SHP77 treated with DMSO at 0.1 percent for 48 hours (cell line): ENCODE results near the gene UBASH3B.
"Not testable (repeated sequence)": the region's sequence is repeated elsewhere in the genome, so short reads cannot be mapped to it uniquely, and the experiment has no call there.

Experiments
- DNase-seq: peaks from one replicate; lab custom pipeline; 2025; lab: John Stamatoyannopoulos, UW

Gene UBASH3B, protein sequence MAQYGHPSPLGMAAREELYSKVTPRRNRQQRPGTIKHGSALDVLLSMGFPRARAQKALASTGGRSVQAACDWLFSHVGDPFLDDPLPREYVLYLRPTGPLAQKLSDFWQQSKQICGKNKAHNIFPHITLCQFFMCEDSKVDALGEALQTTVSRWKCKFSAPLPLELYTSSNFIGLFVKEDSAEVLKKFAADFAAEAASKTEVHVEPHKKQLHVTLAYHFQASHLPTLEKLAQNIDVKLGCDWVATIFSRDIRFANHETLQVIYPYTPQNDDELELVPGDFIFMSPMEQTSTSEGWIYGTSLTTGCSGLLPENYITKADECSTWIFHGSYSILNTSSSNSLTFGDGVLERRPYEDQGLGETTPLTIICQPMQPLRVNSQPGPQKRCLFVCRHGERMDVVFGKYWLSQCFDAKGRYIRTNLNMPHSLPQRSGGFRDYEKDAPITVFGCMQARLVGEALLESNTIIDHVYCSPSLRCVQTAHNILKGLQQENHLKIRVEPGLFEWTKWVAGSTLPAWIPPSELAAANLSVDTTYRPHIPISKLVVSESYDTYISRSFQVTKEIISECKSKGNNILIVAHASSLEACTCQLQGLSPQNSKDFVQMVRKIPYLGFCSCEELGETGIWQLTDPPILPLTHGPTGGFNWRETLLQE

DNA sequence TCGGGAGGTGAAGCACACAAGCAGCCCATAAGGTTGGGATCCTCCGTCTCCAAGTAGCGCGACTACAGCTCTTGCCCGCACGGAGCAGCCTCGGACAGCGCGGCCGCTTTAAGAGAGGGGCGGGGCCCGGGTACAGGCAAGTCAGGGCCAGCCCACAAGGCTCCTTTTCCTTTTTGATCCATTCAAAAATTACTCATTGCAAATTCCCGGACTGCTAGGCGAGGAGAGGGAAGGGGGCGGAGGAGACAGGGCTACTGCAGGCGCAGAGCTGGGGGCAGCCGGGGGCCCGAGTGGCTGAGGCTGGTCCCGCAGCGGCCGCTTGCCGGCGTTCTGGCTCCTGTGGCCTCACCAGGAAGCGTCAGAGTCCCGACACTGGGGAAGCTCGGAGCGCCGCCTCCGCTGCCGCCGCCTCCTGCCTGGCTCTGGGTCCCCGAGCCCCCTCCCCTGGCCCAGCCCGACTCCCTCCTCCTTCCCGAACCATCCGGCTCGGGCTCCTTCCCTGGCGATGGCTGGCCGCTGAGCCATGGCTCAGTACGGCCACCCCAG lies at the start of gene UBASH3B:
Gene UBASH3B (plus strand): TSS at position 196 of the 546 bp plus-strand sequence. CDS start 328 bp downstream, at position 524.
- no peak for DNase-seq

DNA sequence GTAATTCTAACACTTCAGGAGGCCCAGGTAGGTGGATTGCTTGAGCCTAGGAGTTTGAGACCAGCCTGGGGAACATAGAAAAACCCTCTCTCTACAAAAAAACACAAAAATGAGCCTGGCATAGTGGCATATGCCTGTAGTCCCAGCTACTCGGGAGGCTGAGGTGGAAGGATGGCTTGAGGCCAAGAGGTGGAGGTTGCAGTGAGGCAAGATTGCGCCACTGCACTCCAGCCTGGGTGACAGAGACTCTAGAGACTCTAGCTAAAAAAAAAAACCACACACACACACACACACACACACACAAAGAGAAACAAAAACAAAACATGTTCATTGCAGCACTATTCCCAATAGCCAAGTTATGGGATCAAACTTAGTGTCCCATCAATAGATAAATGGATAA lies 48.4 kb upstream of the UBASH3B start:
- DNase-seq = not testable (repeated sequence)

DNA sequence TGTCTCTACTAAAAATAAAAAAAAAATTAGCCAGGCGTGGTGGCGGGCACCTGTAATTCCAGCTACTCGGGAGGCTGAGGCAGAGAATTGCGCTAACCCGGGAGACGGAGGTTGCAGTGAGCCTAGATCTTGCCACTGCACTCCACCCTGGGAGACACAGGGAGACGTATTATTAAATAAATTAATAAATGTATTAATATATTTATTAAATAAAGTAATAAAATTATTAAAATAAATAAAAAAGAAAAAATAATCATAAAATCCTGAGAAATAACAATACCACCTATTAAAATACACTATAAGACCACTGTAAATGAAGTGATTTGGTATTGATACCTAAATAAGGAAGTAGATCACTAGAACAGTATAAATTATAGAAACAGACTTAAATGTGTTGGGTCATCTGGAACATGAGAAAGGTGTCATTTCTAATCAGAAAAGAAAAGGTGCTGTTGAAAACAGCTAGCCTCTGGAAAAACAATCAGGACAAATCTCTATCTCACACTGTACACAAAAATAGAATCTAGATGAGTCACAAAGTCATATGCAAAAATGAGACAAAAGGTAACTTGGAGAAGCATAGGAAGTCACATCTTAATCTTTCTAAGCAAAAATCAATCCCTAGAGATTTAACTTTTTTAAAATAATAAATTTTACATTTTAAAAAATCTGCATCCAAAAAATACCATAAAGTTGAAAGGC lies 43.2 kb upstream of the UBASH3B start:
- DNase-seq = no peak

DNA sequence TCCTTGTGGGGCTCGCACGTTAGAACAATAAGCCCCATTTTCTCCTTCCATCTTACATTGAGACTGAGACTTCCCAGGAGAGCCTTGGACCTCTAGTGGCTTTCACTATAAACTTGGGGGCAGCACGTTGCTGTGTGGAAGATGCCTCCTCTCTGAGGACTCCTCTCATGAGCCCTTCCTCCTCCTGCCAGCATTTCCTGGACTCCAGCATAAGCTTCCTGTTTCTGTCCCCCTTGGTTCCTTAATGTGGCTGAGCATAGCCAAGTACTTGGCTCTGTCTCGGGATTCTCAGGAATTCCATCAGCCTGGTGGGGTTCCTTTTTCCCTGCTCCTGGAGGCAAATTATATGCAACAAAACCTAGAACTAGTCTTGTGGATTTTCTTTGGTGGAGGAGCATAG lies 38.8 kb upstream of the UBASH3B start:
- no peak for DNase-seq

DNA sequence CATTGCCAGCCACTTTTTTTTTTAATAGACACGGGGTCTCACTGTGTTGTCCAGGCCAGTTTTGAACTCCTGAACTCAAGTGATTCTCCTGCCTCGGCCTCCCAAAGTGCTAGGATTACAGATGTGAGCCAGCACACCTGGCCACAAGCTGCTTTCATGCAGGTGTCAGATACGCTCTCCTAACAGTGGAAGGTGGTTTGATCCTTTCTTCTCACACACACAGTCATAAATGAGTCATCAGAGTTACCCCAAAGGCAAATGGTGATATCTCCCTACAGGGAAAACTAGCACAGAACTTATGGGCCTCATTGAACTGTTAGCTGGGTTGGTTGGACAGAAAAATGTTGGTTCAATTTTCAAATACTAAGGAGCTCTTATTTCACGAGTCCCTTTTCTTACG lies 38.2 kb upstream of the UBASH3B start:
- no peak for DNase-seq

DNA sequence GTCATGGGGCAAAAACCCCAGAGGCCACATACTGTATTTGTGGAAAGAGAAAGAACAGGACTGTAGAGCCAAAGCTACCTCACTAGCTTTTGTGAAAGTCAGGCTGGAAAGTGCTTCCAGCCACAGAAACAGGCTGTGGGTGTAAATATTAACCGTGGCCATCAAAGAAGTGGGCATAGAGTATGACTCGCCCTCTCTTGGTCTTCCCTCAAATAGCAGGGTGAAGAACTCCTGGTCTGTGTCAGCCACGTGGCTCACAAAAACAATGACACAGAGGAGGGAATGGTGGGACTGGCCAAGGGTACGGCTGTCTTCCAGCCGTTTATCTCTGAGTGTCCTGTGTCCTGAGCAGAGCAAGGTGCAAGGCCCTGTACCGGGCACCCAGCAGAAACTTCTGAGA lies 37.6 kb upstream of the UBASH3B start:
- DNase-seq = no peak

DNA sequence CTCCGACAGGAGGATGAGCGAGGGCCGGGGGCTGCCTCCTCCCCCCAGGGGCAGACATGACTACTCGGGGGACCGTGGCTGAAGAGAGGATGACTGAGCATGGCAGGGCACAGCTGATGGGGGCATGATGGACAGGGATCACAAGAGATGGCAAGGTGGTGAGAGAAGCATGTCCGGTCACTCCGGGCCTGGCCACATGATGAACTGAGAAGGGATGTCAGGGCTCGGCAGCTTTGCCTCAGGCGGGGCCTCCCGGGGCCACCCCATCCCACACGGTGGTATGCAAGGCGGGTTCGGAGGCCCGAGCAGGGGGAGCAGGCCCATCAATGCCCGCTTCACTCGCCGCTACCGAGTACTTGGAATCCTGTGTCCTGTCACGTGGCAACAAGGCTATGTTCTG lies 36.6 kb upstream of the UBASH3B start:
- no peak for DNase-seq

DNA sequence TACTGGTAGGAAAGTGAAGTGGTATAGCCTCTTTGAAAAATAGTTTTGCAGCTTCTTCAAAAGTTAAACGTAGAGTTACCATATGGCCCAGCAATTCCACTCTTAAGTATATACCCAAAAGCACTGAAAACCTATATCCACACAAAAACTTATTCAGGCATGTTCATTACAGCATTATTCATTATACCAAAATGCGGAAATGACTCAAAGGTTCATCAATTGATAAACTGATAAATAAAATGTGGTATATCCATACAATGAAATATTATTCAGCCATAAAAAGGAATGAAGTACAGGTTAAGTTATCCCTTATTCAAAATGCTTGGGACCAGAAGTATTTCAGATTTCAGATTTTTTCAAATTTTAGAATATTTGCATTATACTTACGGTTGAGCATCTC lies 35.8 kb upstream of the UBASH3B start:
- DNase-seq = no peak

DNA sequence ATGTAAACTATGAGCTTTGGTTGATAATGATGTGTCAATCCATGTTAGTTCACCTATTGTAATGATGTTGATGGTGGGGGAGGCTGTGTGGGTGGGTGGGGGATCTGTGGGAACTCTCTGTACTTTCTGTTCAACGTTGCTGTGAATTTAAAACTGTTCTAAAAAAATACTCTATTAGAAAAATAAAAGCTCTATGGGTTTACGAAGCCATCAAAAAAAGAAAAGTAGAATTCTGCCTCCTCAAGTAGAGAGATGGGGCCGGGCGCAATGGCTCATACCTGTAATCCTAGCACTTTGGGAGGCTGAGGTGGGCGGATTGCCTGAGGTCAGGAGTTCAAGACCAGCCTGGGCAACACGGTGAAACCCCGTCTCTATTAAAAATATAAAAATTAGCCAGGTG lies 30.0 kb upstream of the UBASH3B start:
- DNase-seq = not testable (repeated sequence)

DNA sequence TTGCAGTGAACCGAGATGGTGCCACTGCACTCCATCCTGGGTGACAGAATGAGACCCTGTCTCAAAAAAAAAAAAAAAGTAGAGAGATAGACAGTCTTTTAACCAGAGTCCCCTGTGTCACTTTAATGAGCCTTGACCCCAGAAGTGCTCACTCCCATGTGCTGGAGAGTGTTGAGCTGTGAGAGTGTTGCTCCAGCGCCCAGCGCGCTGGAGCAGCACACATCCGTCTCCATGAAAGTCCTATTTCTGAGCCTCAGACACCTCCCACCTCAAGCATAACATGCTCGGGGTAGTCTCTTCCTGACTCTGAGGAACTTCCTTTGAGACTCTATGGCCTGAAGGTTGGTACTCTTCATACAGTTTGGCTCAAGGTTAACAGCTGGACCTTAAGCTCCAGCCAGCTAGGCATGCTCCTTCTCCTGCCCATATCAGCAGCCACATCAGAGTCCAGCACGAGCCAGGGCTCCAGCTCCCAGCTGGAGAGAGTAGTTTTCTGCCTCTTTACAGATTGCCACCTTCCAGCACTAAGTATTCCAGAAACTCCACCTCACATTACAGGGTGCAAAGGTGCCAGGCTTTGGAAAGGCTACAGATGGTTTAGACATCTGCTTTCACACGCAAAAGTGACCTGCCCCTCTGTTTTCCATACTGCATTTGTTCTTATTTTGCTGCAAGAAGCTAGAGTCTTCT lies 29.4 kb upstream of the UBASH3B start:
- no peak for DNase-seq

DNA sequence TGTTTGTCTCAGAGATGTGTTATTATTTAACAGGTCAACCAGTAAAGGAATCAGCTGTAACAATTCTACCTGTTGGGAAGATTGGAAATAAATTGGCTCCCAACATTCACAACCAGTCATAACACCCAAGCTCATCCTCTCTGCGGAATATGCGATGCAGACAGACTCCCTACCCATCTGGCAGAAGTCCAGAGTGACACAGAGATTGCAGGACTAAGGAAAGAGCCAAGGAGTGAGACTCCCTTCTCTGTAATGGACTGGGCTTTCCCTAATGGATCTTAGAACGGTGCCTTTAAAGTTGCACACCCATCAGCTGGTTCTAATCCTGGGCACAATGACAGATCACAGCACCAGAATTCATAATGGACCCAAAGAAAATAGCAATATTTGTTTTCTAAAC lies 27.8 kb upstream of the UBASH3B start:
- no peak for DNase-seq

DNA sequence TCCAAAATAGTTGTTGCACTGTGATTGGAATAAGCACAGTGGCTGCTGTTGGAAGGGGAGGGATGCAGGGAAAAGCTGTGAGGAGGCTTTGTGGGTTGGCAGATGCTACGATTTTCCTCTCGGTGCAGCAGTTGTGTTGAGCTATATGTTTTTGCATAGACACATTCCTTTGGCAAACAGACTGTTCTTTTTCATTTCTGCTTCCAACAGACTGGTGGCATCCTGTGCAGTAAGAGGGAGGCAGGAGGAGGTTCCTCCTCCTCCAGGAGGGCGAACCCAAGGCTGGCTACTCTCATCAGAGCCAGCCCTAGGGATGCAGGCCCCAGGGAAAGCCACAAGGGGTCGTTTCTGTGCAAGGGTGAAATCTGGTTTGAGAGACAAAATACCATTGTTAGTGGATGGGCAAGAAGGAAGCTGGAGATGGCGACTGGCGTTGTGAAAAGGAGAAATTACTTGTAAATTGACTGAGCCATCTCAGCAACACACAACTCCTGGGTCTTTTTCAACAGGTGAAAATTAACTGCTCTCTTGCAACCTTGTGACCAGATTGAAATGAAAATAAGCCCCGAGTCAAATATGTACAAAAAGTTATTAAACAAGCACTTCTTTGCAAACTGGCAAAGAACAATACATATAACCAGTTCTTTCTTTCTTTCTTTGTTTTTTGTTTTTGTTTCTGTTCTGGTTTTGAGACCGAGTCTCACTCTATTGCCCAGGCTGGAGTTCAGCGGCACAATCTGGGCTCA lies 26.5 kb upstream of the UBASH3B start:
- no peak for DNase-seq

DNA sequence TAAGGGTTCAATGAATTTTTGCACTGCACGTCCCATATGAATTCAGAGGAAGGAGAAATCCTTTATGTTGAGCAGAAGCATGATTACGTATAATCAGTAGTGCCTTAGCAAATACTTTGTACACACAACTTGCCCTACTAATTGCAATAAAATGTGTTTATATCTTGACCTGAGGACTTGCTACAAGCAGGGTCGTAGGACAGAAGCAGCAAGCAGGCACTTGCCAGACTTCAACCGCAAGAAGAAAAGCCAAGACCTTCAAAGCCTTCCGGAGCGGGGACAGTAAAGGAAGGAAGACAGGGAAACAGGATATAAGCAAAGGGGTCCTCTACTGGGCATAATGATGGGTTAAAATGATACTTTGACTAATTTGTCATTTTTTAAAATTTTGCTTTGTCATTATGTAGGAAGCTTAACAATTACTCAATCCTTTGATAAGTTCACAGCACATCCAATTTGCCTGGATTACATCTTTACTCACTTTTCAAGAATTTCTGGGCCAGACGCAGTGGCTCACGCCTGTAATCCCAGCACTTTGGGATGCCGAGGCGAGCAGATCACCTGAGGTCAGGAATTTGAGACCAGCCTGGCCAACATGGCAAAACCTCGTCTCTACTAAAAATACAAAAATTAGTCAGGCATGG lies 23.2 kb upstream of the UBASH3B start:
- no peak for DNase-seq

DNA sequence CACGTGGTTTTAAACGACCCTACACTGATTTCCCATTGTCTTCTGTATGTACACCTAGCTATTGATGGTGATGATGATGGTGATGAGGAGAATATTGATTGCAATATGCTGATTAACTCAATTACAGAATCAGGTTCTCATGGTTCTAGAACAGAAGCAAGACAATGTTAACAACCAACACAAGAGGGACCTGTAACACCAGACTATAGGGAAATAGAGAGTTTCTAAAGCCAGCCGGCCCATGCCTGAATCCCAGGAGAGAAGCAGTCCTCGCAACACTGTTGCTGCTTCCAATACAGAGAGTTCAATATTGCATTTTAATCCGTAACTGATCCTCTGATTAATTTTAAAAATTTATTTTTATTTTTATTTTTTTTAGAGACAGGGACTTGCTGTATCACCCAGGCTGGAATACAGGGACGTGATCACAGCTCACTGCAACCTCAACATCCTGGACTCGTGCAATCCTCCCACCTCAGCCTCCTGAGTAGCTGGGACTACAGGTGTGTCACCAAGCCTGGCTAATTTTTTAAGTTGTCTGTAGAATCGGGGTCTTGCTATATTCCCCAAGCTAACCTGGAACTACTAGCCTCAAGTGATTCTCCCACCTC lies 22.2 kb upstream of the UBASH3B start:
- DNase-seq = no peak

DNA sequence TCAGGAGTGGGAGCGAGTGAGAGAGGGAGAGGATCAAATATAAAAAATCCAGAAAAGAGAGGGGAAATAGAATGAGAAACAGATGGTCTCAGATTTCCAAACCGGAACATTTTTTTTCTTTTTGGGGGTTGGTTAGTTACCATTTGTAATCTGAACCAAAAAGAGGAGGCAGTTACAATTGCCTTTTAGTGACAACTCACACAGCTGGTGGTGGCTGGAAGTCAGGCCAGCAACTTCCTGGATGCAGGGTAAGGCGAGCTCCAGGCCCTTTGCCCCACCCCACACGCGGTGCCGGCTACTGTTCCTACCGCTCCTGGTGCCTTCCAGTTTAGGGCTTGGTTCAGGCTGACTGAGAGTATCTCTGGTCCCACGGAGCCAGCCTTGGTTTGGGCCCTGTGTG lies 21.0 kb upstream of the UBASH3B start:
- DNase-seq = no peak

DNA sequence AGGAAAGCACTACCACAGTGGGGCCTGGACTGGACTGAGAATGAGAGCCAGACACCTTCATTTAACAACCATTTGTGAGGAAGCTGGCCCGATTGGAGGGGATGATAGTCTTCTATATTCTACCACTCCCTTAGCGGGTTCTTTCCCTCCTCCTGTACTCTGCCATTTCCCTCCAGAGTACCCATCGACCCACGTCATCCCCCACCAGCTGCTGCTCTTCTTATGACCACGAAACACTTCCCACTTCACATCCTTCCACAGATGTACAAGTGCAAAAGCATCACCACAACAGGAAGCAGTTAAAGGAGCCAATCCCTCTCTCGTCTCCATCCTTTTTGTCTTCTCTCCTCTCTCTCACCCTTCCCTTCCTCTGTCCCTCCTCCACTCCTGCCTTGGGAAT lies 18.0 kb upstream of the UBASH3B start:
- DNase-seq = no peak

DNA sequence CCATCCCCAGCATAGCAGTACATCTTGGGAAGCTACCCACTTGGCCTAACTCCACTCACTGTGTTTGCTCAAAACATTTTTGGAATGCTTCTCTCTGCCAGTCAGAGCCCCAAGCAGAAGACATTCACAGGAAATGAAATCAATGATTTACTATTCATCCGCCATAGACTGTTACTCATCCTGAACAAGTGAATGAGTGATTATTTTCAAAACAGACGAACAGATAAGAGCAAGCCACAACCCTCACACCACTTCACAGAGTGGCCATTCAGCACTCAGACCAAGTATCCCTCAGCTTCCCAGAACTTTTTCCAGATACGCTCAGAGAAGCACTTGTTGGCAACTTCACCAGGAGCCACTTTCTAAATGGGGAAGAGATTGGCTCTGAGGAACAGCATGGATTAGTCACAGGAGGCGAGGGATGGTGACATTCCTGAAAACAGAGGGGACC lies 13.0 kb upstream of the UBASH3B start:
- no peak for DNase-seq

DNA sequence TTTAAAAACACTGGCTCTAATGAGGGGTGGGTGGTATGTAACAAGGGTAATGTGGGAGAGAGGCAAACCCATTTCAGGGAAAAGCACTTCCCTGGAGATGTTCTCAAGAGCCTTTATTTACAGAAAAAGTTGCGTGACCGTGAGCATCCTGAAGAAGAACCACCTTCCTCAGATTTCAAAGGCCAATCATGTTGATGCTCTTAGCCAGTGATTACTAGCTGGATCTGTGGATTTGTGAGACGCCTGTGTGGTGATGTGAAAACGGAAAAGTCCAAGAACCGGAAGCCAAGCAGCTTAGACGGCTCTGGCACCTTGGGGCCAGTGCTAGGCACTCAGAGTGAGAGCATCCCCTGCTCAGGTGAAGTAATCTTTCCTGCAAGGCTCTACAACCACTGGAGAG lies 12.6 kb upstream of the UBASH3B start:
- DNase-seq = no peak

DNA sequence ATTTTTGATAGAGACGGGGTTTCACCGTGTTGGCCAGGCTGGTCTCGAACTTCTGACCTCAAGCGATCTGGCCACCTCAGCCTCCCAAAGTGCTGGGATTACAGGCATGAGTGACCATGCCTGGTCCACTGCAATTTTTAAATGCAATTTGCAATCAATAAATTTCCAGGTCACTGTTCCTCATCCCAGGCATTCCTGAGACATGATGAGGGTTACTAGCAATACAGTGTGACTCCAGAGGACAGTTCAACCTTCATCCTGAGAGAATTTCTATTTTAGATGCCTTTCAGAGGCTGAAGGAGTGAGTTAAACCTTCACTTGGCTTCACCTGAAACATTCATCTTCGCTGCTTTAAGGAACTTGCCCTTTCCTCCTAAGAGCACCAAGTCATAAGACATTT lies 9.7 kb upstream of the UBASH3B start:
- DNase-seq = no peak

DNA sequence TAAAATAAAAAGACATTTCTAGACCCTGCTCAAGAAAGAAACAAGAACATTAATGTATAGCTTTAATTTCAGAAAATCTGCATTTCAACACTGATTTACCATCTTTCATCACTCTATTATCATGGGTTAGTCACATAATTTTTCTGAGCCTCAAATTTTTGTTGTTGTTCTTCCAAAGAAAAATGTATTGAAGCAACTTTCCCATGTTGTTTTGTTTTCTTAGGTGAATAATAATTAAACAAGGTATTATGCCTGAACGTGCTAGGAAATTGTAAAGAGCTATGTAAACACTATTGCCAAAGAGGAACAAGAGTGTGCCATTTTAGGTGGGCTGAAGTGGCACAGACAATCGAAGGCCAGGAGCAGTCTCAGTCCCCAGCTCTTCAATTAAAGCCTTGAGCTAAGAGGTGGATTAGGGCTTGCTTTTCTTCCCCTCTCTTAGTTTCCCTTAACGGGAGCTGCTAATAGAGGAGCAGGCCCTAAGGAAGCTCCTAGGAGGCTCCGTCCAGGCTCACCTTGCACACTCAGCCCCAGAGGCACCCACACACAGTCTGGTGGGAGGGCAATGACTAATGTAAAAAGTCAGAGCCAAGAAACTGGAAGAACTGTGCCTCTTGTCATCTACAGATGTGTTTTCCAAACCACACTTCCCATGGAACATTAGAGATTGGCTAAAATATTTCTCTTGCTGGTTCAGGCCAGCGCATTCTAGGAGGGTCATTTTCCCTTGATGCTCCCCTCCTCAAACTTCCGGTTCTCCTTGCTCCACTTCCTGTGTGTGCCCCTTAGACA lies 8.8 kb upstream of the UBASH3B start:
- DNase-seq = no peak
